ENCODE data around the gene HS3ST4.

HS3ST4 gene

DNA sequence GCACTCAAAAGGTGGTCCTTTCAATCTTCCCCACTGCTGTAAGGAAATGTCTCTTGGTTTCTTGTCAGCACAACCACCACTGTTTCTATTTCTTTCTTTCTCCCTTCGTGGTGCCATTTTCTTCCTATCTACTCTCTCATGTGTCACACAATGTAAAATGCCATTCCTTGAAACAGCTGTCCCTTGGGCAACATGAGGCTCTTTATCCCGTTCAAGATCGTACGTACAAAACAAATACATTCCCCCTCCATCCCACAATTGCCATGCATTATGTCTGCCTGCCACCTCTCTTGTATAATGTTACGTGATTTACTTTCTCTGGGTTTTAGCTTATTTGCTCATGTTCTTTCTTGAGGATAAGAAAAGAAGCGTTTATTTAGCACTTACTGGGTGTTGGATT, 410.6 kb downstream of the HS3ST4 start:
- no peak for DNase-seq (ENCODE audit: low read depth)

DNA sequence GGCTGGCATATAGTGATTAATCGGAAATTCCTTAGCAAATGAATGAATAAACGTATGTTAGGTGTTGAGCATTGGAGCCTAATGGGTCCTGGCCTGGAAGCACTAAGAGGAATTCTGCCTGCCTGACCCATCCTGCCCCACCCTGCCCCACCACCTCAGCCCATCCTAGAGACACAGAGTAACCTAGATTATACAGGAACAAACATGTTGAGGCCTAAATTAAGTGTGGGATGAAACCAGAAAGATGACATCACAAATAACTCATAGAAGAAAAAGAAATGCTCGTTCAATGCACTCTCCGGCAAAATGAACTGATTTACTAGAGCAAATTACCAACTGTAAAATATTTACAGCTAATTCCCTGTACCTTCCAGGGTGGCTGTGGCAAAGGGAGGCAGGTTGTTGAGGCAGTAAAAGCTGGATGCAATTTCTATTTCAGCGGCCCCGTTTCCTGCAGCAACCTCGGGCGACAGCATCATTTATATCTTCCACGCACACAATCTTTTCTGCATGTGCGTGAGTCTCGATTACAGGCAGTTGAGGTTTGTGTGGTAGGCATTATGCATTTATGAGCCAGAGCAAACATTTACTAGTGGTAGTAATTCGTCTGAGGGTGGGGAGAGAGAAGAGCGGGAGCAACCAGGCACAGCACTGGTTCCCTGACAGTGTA, 417.2 kb downstream of the HS3ST4 start:
- DNase-seq (ENCODE audit: low read depth), result no peak

DNA sequence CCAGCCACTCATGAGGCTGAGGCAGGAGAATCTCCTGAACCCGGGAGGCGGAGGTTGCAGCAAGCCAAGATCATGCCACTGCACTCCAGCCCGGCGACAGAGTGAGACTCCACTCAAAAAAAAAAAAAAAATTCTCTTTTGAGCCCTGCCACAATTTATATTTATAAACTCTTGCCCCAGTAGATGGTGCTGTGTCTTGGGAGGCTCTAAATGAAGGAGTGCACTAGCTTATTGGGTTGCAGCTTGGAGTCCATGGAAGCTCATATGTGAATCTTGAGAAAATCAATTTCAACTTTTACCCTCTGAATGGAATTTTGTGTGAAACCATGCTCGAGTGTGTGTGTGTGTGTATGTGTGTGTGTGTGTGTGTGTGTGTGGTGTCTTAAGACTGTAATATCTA, 420.1 kb downstream of the HS3ST4 start:
- DNase-seq (ENCODE audit: low read depth), result no peak

DNA sequence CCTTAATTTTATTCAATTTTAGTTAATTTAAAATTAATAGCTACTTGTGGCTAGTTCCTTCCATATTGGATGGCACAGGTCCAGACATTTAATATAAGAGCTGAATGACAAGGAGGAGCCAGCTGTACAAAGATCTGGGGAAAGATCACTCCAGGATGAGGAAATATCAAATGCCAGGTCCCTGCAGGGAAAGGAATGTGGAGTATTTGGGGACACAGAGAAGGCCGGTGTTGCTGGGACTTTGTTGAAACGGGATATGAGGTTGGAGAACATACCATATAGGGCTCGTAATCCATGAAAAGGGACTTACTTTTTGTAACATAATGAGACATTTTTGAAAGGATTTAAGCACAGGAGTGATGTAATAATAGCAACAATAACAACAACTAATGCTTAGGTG, 426.8 kb downstream of the HS3ST4 start:
- no peak for DNase-seq (ENCODE audit: low read depth)

DNA sequence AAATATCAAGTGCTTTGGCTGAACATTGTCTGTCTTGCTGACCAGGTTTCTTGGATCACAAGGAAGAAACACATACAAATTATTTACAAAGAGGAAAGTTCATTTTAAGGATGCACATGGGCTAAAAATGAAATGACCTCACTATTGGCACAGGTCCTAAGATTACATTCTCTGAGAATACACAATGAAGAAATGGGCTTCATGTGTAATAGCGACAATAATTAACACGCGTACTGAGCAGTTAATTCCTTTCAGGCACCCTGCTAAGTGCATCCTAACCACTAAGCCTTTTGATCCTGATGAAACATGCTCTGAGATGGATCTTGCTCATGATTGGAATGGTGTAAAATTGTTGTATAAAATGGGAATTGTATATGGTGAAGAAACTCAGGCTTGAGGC, 429.0 kb downstream of the HS3ST4 start:
- no peak for DNase-seq (ENCODE audit: low read depth)

DNA sequence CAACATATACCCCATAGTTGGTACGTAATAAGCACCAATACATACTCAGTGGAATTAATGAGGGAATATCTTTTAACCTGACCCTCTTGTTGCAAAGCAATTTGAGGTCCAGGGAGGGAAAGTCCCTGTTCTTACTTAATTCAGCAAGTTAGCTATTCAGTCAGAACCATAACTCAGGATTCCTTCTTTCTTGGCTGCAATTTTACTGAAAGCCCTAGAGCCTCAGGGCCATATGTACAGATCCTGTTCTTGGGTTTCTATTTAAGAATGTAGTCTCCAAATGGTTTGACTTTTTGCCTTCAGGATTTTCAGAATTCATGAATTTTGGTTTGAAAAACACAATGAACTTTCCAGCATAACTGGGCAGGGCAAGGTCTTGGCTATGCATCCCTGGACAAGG, 436.5 kb downstream of the HS3ST4 start:
- no peak for DNase-seq (ENCODE audit: low read depth)

DNA sequence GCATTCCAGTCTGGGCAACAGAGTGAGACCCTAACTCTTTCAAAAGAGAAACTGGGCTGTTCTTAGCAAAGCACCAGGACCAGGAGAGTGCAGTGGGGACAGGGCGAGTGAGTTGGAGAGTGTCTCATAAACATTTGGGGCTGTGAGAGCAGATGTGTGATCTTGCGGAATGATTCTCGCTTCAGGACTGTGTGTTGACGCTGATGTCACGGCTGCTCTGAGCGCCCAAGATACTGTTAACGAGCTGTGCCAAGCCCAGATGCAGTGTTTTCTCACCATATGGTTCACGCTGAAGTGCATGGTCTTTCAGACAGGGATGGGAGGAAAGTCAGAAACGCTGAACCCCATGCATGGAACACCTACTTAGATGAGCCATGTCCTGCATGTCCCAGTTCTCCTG, 438.2 kb downstream of the HS3ST4 start:
- no peak for DNase-seq (ENCODE audit: low read depth)

DNA sequence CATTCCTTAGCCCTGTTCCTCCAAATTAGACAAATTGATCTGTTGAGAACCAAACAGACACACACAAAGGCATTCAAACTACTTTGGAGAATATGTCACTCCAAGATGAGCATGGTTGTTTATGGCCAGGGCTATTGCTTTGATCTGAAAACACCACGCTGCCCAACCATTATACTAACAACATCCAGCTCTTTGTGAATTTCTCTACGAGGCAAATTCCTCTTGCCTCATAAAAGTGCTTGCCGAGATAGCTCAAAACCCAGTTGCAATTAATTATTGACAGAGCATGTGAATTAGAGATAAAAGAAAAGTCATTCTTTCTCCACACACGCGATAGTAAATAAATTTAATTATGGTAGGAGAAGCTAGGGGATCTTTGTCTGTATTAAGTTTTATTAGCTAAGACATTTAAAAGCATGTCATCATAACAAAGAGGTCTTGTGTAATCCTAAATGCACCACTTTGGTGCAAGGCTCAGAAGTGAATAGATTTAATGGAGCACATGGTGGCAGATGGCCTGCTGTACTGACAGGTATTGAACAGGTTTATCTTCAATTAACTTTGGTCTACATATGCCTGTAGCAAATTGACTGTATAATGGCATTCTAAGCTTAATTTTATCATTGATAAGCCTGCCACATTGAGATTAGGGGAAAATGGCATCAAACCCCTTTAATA, 441.8 kb downstream of the HS3ST4 start:
- no peak for DNase-seq (ENCODE audit: low read depth)

DNA sequence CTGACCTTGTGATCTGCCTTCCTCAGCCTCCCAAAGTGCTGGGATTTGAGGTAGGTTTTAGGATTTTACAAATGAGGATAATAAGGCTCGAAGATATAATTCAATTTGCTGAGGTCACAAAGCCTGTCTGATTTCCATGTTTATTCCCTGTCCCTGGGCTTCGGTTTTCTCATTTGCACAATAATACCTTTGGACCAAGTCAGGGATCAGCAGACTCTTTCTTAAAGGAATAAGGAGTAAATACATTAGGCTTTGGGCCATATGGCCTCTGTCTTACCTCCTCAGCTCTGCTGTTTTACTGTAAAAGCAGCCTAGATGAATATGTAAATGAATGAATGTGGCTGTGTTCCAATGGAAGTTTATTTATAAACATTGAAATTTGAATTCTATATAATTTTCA, 442.8 kb downstream of the HS3ST4 start:
- no peak for DNase-seq (ENCODE audit: low read depth)

DNA sequence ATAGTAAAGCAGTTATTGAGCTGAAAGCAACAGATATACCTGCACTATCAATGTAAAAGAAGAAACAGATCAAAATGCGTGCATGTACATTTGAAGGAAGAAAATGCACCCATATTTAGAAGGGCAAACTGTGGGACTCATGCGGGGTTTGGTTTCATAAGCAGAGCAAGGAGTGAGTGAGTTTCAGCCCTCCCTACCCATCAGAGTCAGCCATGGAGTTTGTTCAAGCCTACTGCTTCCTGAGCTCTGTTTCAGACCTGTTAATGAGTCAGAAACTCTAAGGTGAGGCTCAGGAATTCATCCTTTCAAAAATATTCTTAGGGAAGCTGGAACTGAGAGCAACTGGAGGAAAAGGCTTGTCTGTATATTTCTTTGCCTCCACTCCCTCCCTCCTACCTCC, 446.2 kb downstream of the HS3ST4 start:
- DNase-seq (ENCODE audit: low read depth), result no peak

DNA sequence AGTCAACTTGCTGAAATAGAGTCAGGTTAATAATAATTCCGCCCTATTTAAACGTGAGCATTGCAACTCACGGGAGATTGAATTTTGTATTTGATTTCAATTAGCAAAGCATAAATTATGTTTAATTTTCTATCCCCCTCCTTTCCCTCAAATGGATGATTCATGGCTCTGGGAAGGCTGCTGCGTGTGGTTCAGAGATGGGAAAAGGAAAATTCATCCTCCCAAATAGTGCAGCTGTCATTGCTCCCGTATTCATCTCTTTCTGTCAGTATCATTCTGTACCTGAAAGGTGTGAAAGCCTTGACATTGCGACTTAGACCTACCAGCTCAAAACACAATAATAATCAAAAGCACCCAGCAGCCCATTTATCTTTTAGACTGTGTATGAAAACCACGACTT, 447.3 kb downstream of the HS3ST4 start:
- no peak for DNase-seq (ENCODE audit: low read depth)

DNA sequence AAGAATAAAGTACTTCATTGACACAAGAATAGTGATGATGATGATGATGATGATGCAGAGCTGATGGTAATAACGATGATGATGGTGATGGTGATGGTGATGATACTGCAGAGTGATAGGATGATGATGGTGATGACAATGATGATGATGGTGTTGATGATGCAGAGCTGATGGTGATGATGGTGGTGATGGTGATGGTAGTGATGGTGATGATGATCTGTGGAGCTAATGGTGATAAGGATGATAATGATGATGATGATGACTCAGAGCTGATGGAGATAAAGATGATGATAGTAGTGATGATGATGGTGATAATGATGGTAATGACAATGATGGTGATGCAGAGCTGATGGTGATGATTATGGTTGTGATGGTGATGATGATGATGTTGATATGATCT, 448.1 kb downstream of the HS3ST4 start:
- no peak for DNase-seq (ENCODE audit: low read depth)

DNA sequence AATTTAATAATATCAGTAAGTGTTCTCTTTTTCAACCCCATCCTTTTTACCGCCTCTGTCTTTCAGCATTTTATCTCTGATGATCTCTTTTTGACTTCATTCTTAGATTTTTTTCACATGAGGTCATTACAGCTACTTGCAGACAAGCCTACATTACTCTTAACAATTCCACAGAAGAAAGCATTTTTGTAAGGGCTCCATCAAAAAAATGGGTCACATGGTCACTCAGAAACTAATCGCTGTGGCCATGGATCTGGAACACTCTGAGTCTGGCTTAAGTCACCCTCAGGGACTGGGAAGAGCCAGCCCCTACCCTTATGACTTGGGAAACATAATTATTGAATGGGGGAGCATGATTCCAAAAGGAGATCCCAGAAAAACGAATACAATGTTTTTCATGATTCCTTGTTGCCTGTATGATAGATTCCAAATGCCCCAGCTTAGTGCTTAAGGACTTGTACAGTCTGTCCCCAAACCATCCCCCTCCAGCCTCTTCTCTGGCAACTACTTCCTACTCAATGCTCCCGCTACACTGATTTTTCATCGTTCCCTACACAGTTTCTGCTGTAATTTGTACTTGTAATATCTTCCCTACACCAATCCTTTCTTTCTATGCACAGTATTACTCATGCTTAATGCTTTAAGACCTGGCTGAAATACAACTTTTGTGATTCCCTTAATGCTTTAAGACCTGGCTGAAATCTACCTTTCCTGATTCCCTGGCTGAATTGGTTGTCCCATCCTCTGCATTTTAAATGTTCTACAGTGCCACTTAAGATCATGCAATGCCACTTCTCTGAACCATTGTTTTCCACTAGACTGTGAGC, 457.8 kb downstream of the HS3ST4 start:
- no peak for DNase-seq (ENCODE audit: low read depth)

DNA sequence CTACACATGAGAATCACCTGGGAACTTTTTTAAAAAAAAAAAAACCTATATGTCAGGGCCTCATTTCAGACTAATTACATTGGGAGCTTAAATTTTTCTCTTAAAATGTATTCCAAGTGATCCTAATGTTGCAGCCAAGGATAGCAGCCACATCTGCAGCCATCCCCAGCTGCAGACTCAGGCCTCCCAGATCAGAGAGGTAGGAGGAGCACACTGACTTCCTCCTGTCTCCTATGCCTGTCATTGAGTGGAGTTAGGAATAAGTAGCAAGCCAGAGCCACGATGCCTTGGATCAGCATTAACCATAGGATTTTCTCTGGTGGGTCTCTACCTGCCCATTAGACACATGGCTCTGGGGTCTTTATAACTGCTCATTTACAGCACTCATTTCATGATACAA, 463.5 kb downstream of the HS3ST4 start:
- no peak for DNase-seq (ENCODE audit: low read depth)

DNA sequence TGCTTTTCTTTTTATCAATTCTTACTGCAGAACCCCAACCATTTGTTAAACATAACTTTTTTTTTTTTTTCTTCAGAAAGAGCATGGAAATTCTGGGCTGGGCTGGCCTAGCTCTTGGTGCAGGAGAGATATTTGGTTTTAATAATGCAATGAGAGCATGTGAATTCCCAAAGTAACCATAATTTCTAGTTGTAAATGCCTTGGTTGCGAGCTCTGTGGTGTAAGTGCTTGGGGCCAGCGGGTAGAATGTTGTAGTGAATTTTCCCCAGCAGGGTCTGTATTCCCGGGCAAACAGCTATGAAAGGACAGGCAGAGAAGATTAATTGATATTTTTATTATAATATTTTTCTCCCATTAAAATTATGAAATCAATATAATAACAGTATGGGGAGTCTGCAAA, 465.6 kb downstream of the HS3ST4 start:
- DNase-seq (ENCODE audit: low read depth), result no peak

DNA sequence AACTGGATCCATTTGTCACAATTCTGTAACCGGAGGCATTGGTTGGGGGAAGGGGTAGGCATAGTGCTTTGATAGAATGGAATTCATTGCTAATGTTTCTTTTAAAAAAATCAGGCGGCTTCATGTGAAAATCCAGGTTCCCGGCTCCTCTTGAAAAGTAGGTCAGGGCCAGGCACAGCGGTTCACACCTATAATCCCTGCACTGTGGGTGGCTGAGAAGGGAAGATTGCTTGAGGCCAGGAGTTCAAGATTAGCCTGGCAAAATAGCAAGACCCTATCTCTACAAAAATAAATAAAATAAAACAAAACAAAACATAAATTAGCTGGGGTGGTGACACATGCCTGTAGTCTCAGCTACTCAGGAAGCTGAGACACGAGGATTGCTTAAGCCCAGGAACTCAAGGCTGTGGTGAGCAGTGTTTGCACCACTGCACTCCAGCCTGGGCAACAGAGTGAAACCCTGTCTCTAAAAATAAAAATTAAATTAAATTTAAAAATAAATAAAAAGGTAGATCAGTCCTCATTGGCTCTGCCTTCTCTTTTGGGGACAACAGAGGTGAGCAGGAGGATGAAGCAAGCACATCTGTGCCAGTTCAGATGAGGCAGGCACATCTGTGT, 466.5 kb downstream of the HS3ST4 start:
- DNase-seq (ENCODE audit: low read depth), result no peak

DNA sequence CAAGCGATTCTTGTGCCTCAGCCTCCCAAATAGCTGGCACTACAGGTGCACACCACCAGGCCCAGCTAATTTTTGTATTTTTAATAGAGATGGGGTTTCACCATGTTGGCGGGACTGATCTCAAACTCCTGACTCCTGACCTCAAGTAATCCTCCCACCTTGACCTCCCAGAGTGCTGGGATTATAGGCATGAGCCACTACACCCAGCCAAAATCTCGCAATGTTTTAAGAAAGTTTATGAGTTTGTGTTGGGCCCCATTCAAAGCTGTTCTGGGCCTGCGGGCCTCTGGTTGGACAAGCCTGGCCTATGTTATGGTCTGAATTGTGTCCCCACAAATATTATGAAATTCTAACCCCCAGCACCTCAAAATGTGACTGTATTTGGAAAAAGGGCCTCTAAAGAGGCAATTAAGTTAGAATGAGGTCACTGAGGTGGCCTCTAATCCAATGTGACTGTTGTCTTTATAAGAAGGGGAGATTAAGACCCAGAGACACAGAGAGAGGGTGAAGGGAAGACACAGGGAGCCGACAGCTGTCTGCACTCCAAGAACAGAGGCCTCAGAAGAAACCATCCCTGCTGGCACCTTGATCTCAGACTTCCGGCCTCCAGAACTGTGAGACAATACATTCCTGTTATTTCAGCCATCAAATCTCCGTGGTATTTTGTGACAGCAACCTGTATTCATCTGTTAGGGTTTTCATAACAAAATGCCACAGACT, 469.9 kb downstream of the HS3ST4 start:
- DNase-seq (ENCODE audit: low read depth), result no peak

DNA sequence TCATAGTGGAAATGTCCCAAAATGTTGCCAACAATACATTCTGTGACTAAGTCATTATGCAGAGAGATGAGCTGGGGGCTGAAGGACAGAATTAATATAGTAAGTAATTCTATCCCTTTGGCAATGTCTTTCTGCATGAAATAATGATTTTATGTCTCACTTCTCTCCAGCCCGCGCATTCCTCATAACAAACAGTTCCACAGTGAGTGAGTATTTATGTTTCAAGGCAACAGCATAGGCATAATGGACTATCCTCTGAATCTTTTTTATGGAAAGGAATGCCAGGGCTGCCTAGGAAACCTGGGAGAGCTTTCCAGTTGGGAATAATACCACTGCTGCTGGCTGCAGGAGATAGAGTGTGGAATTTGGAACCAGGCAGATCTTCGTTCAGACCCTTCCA, 477.7 kb downstream of the HS3ST4 start:
- DNase-seq (ENCODE audit: low read depth), result no peak

DNA sequence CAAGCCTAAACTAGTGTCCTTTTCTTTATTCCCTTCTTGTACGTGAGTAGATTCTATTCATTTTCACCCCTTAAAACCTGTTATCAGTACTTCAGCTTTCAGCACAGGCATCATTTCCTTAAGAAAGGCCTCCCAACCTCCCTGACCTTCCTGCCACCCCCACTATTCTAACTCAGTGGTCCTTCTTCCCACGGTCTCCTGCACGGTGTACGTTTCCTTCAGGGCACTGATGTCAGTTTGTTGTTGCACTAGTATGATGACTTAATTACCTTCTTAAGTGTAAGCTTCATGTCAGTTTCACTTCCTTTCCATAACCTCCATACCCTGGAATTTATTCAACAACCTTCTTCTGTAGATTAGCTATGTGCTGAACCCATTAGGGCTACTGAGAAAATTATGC, 484.2 kb downstream of the HS3ST4 start:
- no peak for DNase-seq (ENCODE audit: low read depth)

DNA sequence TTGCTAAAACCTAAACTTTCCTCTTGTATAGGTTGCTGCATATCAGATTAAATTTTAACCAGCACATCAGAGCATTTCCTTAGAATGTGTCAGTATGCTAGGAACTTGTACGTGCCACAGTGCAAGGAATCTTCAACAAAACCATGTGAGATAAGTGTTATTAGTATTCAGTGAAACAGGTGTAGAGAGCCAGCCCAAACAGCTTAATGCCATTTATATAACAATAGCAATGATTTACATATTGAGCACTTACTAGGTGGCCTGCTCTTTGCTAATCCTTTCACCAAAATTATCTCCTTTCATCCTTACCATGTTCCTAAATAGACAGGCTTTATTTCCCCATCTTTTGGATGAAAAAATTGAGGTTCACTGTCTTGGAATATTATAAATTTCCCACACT, 485.7 kb downstream of the HS3ST4 start:
- no peak for DNase-seq (ENCODE audit: low read depth)

DNA sequence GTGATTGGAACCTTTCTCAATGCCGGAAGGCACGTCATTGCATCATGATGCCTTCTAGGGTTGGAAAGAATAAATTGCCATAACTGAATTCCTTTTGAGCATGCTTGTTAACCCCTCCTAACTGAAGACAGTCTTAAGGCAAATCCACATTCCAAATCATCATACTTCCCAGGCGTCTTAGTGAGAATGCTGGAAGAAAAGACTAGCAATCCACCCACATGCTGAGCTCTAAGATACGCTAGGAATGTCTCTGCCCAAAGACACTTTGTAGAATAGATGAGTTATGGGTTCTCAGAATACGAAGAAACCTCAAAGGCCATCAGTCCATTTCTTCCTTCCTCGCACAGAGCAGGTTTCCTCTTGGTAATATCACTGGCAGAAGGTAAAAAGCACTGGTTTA, 486.5 kb downstream of the HS3ST4 start:
- no peak for DNase-seq (ENCODE audit: low read depth)

DNA sequence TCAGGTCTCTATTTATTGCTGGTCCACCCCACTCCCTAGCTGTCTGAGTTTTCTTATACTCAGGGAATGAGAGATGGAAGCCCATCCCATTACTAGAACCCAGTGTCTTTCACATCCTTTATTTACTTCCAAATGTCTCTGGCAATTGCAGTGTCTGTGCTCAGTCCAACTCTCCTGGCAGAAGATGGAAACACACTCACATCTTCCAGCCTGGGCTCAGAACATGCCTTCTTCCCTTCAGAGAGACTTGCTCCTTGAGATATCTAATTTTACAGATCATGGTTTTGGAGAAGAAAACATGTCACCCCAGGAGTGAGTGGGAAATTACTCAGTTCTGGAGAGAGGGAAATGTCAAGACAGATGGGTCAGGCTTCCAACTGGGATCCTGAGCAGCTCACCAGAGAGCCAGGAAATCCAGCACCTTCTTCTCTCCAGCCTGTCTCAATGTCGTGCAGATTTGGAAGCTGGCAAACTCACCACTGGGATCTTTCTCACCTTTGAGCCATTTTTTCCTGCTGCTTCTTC, 494.4 kb downstream of the HS3ST4 start:
- no peak for DNase-seq (ENCODE audit: low read depth)

All from stimulated activated CD8-positive, alpha-beta memory T cell treated with anti-CD3 and anti-CD28 coated beads, Interleukin-12 subunit alpha, Interleukin-12 subunit beta, amount 100 ng/mL, for 1 hour (primary cell).